GF-D8 (cell line): ENCODE measurements around the gene HEATR3.

Source experiments
- DNase-seq: peaks from one replicate; lab custom pipeline; 2025; lab: John Stamatoyannopoulos, UW

HEATR3 gene, protein sequence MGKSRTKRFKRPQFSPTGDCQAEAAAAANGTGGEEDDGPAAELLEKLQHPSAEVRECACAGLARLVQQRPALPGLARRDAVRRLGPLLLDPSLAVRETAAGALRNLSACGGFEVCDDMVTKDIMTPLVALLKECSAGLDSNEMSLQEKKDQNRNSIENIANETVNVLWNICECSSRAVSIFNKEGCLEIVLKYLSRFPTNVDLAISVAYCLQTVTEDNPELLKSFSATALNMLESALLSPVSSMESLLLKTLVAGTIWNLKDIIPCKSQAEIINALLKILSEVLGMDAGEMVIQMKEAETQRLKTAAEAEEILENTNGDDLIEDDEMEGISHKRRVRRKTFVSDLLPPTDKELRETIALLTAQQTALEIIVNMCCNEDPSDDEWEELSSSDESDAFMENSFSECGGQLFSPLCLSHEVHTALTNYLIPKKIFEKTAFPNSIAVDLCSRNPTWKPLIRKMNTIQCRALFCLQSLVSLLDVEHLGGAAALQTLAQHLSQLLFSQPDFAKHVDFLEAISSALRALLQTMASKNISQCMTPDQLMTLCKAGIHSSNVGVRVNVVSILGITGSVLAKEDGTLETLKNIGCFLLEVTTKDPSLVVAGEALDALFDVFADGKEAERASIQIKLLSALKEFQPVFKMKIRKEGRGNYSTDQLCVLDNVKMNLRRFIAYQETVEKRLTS

DNA sequence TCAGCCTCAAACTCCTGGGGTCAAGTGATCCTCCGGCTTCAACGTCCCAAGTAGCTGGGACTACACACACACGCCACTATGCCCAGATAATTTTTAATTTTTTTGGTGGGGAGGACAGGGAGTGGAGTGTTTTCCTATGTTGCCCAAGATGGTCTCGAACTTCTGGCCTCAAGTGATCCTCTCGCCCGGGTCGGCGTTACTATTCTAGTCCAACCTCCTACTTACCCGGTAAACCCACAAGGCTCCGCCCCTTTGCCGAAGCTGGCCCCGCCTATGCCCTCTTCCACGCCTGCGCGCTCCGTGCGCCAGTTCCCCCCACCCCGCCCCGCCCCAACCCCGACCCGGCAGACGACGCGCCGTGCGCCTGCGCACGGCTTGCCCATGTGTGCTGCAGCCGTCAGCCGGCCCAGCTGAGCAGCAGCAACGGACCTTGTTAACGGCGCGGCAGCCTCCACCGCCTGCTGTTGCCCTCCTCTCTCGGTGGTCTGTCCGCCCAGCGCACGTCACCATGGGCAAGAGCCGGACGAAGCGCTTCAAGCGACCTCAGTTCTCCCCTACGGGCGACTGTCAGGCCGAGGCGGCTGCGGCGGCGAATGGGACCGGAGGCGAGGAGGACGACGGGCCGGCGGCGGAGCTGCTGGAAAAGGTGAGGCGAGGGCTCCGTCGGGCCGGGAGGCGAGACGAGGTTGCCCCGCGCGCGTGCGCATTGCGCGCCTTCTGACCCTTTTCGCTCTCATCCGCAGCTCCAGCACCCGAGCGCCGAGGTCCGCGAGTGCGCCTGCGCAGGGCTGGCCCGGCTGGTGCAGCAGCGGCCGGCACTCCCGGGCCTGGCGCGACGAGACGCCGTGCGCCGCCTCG, at the start of gene HEATR3:
HEATR3 (plus strand) TSS at position 347 of the 858 bp plus-strand sequence; CDS start at position 509, 162 bp downstream.
- peak; percentile 80 for DNase-seq

- DNase-seq: no peak
Measured at GRCh38 chr16:50017553-50017952, 48.2 kb upstream of the HEATR3 start.

DNA sequence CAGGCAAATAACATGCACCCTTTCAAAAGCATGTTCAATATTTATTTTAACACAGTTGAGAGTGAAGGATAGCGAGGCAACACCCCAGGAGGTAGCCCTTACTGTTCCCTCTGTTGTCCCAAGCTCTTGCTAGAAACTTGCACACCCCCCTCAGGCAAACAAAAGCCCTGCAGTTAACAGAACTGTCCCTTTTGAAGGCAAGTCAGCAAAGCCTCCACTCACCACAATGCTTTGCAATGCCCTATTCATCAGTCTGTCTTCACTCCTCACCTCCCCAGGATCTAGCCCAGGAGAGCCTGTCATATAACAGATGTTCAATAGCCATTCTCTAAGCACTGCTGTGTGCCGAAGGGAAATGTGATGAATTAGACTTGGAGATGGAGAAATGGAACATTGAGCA, 44.2 kb upstream of the HEATR3 start:
- no peak for DNase-seq

GRCh38 chr16:50023641-50024040, 42.1 kb upstream of the HEATR3 start:
- DNase-seq: no peak

DNA sequence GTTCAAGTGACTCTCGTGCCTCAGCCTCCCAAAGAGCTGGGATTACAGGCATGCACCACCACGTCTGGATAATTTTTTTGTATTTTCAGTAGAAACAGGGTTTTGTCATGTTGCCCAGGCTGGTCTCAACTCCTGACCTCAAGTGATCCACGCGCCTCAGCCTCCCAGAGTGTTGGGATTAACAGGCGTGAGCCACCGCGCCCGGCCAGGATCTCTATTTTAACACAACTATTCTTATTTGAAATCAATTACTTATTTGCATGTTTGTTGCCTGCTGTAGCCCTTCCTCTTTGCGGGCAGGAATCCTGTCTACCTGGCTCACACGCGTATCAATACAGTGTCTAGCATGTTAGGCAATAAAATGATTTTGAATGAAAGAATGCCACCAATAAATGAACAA, 41.6 kb upstream of the HEATR3 start:
- DNase-seq: no peak

DNA sequence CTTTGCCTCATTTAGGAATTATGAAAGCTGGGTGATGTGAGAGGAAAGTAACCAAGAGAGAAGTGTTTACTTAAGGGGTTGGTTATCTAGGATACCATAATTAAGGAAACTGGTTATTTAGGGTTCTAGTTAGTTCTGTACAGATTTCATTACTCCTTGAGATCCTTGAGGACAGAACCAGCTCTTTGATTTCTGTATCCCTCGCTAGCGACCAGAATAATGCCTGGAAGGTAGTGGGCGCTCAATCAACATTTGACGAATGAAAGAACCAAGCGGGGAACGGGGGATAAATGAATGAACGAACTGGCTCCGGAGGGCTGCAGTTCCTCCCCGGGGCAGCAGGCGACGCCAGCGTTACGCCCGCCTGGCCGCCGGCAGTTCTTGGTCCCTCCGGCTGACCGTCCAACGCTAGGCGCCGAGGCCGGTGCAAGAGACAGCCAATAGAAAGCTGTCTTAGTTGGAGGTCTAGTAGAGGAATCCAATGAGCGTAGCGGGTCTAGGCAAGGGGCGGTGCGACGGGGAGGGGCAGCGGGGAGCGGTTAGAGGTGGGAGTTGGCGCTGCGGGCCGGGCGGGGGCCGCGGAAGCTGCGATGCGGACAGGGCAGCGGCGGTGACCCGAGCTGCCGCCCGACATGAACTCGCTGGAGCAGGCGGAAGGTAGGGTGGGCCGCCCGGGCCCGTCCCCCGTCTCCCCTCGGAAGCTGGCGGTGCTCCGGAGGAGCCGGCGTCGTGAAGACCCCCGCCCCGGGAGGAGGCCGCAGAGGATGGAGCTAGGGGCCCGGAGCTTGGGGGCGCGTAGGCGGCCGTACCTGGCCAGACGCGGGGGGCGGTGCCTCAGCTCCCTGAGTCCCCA, 40.9 kb upstream of the HEATR3 start, which contains the start of gene CNEP1R1:
CNEP1R1 (plus strand) TSS at position 542 of the 853 bp plus-strand sequence; CDS start at position 633, 91 bp downstream.
- peak; percentile 90 for DNase-seq

- no peak for DNase-seq
Measured at GRCh38 chr16:50025537-50025931, 40.2 kb upstream of the HEATR3 start.

GRCh38 chr16:50027829-50028228, 37.9 kb upstream of the HEATR3 start:
- DNase-seq: no peak

- no peak for DNase-seq
Measured at GRCh38 chr16:50035468-50035992, 30.2 kb upstream of the HEATR3 start.

DNA sequence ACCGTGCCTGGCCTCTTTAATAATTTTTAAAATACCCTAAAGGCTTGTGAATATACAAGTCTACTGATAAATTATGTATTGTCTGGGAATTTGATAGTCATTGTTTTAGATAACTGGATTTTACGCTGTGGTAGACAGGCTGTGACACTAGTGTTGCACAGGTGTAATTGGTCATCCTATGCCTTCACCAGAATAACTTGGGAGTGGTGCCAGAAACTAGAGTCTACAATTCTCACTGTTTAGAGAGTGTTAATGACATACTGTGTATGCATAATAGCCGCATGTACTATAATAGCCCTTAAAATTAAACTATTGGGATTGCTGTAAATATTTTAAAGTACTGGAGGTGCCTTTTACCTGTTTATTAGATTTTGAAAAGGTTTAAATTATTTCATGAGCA, 29.3 kb upstream of the HEATR3 start:
- no peak for DNase-seq

- DNase-seq: peak; percentile 62
Measured at GRCh38 chr16:50037662-50038220, 28.0 kb upstream of the HEATR3 start.

GRCh38 chr16:50038286-50038685, 27.5 kb upstream of the HEATR3 start:
- peak; percentile 37 for DNase-seq

DNA sequence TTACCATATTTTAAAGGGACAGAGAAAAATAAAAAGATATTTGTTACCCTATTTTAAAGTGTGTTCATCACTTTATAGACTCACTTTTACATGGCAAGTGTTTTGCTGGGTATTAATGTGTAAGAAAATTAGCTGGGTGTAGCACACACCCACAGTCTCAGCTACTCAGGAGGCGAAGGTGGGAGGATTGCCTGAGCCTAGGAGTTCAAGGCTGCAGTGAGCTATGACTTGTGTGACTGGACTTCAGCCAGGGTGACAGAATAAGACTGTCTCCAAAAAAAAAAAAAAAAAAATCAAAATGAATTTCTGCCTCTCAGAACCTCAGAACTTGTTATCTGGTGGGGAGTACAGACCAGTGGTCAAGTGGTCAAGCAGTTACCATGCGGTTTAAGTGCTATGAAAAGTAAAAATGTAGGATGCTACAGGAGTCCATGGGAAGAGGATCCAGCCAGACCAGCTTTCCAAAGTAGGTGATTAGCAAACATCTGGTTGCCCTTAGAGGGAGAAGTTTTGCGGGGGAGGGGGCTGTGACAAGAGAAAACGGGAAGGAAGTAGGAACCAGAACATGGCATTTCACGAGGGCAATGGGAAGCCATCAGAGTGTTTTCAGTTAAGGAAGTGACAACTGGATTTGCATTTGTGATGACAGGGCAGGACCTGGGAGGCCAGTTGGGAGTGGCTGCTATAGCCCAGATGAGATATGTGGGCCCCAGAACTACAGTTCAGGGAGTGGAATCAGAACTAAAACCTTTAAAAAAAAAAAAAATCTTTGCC, 26.8 kb upstream of the HEATR3 start:
- DNase-seq: peak; percentile 88

- DNase-seq: no peak
Measured at GRCh38 chr16:50040018-50040417, 25.8 kb upstream of the HEATR3 start.

DNA sequence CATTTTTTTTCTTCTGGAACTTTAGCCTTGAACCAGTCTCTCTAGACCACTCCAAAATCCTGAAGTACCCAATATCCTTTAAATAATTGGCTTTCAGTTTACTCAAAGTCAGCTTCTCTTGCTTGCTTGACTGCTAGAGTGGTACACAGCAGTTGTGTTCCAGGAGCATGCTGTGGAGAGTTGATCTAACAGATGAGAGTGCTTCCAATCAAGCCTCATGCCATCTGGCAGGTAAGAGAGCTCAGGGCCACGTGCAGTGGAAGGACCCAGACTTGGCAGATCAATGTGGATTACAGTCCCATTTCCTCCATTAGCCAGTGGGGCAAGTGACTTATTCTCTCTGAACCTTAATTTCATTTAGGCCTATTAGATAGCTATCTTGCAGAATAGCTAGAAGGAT, 25.1 kb upstream of the HEATR3 start:
- no peak for DNase-seq

GRCh38 chr16:50043358-50043757, 22.4 kb upstream of the HEATR3 start:
- no peak for DNase-seq

DNA sequence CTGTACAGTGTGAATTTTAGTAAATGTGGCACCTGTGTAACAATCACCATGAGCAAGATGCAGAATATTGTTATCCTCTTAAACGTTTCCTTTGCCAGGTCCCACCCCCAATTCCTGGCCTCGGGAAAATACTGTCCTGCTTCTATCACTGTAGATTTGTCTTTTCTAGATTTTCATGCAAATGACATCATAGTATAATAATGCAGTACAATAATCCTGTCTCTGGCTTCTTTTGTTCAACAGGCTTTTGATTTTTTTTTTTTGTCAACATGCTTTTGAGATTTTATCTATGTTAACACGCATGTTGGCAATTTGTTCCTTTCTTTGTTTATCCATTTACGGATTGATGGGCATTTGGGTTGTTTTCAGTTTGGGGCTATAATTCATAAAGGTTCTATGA, 20.4 kb upstream of the HEATR3 start:
- DNase-seq: no peak

- DNase-seq: no peak
Measured at GRCh38 chr16:50046853-50047252, 18.9 kb upstream of the HEATR3 start.

GRCh38 chr16:50047864-50048263, 17.9 kb upstream of the HEATR3 start:
- no peak for DNase-seq

DNA sequence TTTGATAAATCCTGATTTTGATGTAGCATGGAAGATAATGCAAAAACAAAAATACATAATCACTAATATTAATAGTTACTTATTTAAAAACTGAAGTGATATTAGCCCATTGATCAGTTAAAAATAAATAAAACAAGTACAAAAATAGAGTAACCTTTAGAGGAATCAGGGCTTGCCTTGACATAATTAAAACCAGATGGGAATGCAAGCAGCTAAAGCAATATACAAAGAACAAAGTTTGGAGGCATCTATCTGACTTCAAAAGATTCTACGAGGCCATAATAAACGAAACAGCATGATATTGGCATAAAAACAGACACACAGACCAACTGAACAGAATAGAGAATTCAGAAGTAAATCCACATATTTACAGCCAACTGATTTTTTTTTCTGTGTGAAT, 15.0 kb upstream of the HEATR3 start:
- no peak for DNase-seq
